ENCODE results near the gene EZH1.
"Not testable (repeated sequence)": the region's sequence is repeated elsewhere in the genome, so short reads cannot be mapped to it uniquely, and the experiment has no call there.

The EZH1 gene

GRCh38 chr17:42680331-42680808, 64.5 kb downstream of the EZH1 start:
- DNase-seq = no peak

- peak; percentile 82 for DNase-seq
These were observed 65.1 kb downstream of the EZH1 start for GRCh38 chr17:42679492-42680330.

GRCh38 chr17:42678951-42679491, 65.8 kb downstream of the EZH1 start:
- DNase-seq = peak; percentile 51

- DNase-seq = peak; percentile 84
These were observed 66.7 kb downstream of the EZH1 start for GRCh38 chr17:42677921-42678781.

GRCh38 chr17:42677012-42677857, 67.6 kb downstream of the EZH1 start:
- DNase-seq = peak; percentile 97

- DNase-seq = peak; percentile 37
These were observed 68.3 kb downstream of the EZH1 start, which contains the start of gene PLEKHH3 for GRCh38 chr17:42676424-42677011. Gene PLEKHH3, minus strand, starts transcription at chr17:42676994. Its CDS starts 431 bp downstream, at chr17:42676563.

- peak; percentile 40 for DNase-seq
These were observed 68.8 kb downstream of the EZH1 start for GRCh38 chr17:42675965-42676423.

- DNase-seq = no peak
These were observed 69.4 kb downstream of the EZH1 start for GRCh38 chr17:42675348-42675964.

- DNase-seq = no peak
These were observed 70.0 kb downstream of the EZH1 start for GRCh38 chr17:42674755-42675347.

GRCh38 chr17:42673885-42674754, 70.7 kb downstream of the EZH1 start:
- peak; percentile 43 for DNase-seq

- DNase-seq = no peak
These were observed 71.5 kb downstream of the EZH1 start for GRCh38 chr17:42673266-42673884.

GRCh38 chr17:42672038-42672437, 72.8 kb downstream of the EZH1 start:
- DNase-seq = no peak

- no peak for DNase-seq
These were observed 73.8 kb downstream of the EZH1 start for GRCh38 chr17:42670789-42671657.

GRCh38 chr17:42669977-42670788, 74.7 kb downstream of the EZH1 start:
- DNase-seq = peak; percentile 65

GRCh38 chr17:42669705-42669976, 75.2 kb downstream of the EZH1 start:
- no peak for DNase-seq

GRCh38 chr17:42667088-42667951, 77.5 kb downstream of the EZH1 start:
- DNase-seq = no peak

- DNase-seq = not testable (repeated sequence)
These were observed 78.7 kb downstream of the EZH1 start for GRCh38 chr17:42666126-42666525.

Data from activated T-cell treated with anti-CD3 and anti-CD28 coated beads, Interleukin-2, amount 50 U/mL, for 1 hour (primary cell).